GM12891 (cell line): ENCODE results near the gene UGT1A4. TPM values are rescaled to one million over a fixed set of nuclear protein-coding genes. Genes with fewer than 3 reads are reported as not detected.

Experiments
- DNase-seq: peaks from one replicate; pipeline ENCODE4 v3.0.0; 2011; ENCODE audit warnings: low spot score; ENCODE audit not compliant: insufficient read length
- FAIRE-seq: peaks from 2 replicates; lab custom pipeline; 2011; peaks lifted over from hg19 to GRCh38; lab: Jason Lieb, UNC
- PAX5 ChIP-seq: IDR thresholded peaks from 2 replicates; pipeline ENCODE4 v1.6.1; 2011; ENCODE audit warnings: low read length, moderate library complexity, mild to moderate bottlenecking; ENCODE audit not compliant: insufficient read depth, severe bottlenecking
- POLR2A ChIP-seq: IDR thresholded peaks from 2 replicates; pipeline ENCODE4 v1.6.1; 2011; ENCODE audit warnings: low read depth, low read length, control low read depth
- POLR2AphosphoS5 ChIP-seq: IDR thresholded peaks from 2 replicates; pipeline ENCODE4 v1.6.1; 2011; ENCODE audit warnings: low read depth, low read length, control low read depth
- POU2F2 ChIP-seq: IDR thresholded peaks from 2 replicates; pipeline ENCODE4 v1.6.1; 2011; ENCODE audit warnings: low read depth, mild to moderate bottlenecking, control low read depth, low read length, moderate library complexity
- SPI1 ChIP-seq: IDR thresholded peaks from 2 replicates; pipeline ENCODE4 v1.6.1; 2011; ENCODE audit warnings: low read depth, low read length, control low read depth
- TAF1 ChIP-seq: IDR thresholded peaks from 2 replicates; pipeline ENCODE4 v1.6.1; 2011; ENCODE audit warnings: low read depth, low read length, control low read depth
- polyA plus RNA-seq: library from polyadenylated mRNA; unstranded; fragments of >200 nt; gene quantifications from one replicate; pipeline ENCODE4 v1.2.1, GENCODE V29; 2012; ENCODE audit warnings: low read depth, missing spikeins, inconsistent platforms; ENCODE audit not compliant: missing spikeins

The UGT1A4 gene
- not detected for polyA plus RNA-seq

GRCh38 chr2:233718552-233718951 is at the start of gene UGT1A4:
TSS of gene UGT1A4 (plus strand) at chr2:233718736. CDS start at chr2:233718821, 85 bp downstream.
- DNase-seq, result no peak
- TF ChIP-seq POLR2A, result no peak
- TF ChIP-seq POU2F2, result no peak
- no peak for TF ChIP-seq POLR2AphosphoS5
- FAIRE-seq, result no peak

- TF ChIP-seq SPI1 (no peak), POU2F2 (no peak), POLR2A (no peak), PAX5 (no peak), POLR2AphosphoS5 (no peak), TAF1 (no peak)
- FAIRE-seq (no peak), DNase-seq (no peak)
Observed at GRCh38 chr2:233671290-233672161, 47.0 kb upstream of the UGT1A4 start, which contains the start of gene UGT1A9. TSS of gene UGT1A9 (plus strand) at chr2:233671898. CDS start at chr2:233671935, 37 bp downstream.

- TF ChIP-seq TAF1, result no peak
- TF ChIP-seq PAX5, result no peak
- TF ChIP-seq POLR2AphosphoS5, result no peak
- no peak for TF ChIP-seq POU2F2
- no peak for DNase-seq
- FAIRE-seq, result no peak
Observed at GRCh38 chr2:233672886-233673285, 45.6 kb upstream of the UGT1A4 start.

- no peak for TF ChIP-seq PAX5
- TF ChIP-seq POU2F2, result no peak
- TF ChIP-seq TAF1, result no peak
- FAIRE-seq (no peak), DNase-seq (no peak)
Observed at GRCh38 chr2:233673896-233674295, 44.6 kb upstream of the UGT1A4 start.

GRCh38 chr2:233674314-233674713 is 44.2 kb upstream of the UGT1A4 start:
- TF ChIP-seq POLR2A, result no peak
- no peak for TF ChIP-seq TAF1
- TF ChIP-seq PAX5, result no peak
- TF ChIP-seq POU2F2, result no peak
- no peak for TF ChIP-seq POLR2AphosphoS5
- no peak for TF ChIP-seq SPI1
- no peak for DNase-seq
- FAIRE-seq, result no peak

- no peak for FAIRE-seq
Observed at GRCh38 chr2:233674995-233675394, 43.5 kb upstream of the UGT1A4 start.

GRCh38 chr2:233676046-233676445 is 42.5 kb upstream of the UGT1A4 start:
- FAIRE-seq (no peak), DNase-seq (no peak)
- TF ChIP-seq TAF1, result no peak
- TF ChIP-seq POLR2AphosphoS5, result no peak
- TF ChIP-seq PAX5, result no peak
- no peak for TF ChIP-seq POU2F2
- no peak for TF ChIP-seq SPI1
- no peak for TF ChIP-seq POLR2A

More at GRCh38 chr2:233674995-233675394, 43.5 kb upstream of the UGT1A4 start:
- TF ChIP-seq PAX5 (no peak), POU2F2 (no peak), POLR2AphosphoS5 (no peak), POLR2A (no peak), TAF1 (no peak), SPI1 (no peak)
- no peak for DNase-seq

- TF ChIP-seq SPI1 (no peak), POLR2A (no peak), POLR2AphosphoS5 (no peak), PAX5 (no peak), TAF1 (no peak), POU2F2 (no peak)
- no peak for DNase-seq
- FAIRE-seq, result no peak
Observed at GRCh38 chr2:233679196-233679595, 39.3 kb upstream of the UGT1A4 start.

- DNase-seq, result no peak
- TF ChIP-seq TAF1 (no peak), SPI1 (no peak), POLR2A (no peak), POLR2AphosphoS5 (no peak), POU2F2 (no peak), PAX5 (no peak)
- no peak for FAIRE-seq
Observed at GRCh38 chr2:233680361-233681045, 38.0 kb upstream of the UGT1A4 start.
